GM12878 (cell line): ENCODE measurements around the gene MSANTD2. TPM values are rescaled to one million over a fixed set of nuclear protein-coding genes. Genes with fewer than 3 reads are reported as not detected.
"Not testable (repeated sequence)": the region's sequence is repeated elsewhere in the genome, so short reads cannot be mapped to it uniquely, and the experiment has no call there.

Experiments
- ATAC-seq: fragments of 200-7000 bp; cut with Tn5 transposase; 3 replicates; pipeline ENCODE4 v1.9.1; 2020; ENCODE audit warnings: mild to moderate bottlenecking, moderate library complexity
- BruUV-seq: library from RNA; stranded (reverse); fragments of 400-500 nt; replicated peaks from 2 replicates; lab custom pipeline; 2021; lab: Mats Ljungman, UMichigan
- CTCF ChIA-PET: fragments of 300-600 bp; sonication (Branson Sonifier 250); formaldehyde crosslinking; extraction: SDS; loops from one replicate; lab custom pipeline; 2021; ENCODE audit warnings: inconsistent platforms; lab: Yijun Ruan, JAX
- POLR2A ChIA-PET: fragments of 350-600 bp; formaldehyde crosslinking; extraction: SDS; loops from one replicate; lab custom pipeline; 2021; ENCODE audit warnings: inconsistent platforms; lab: Charles Lee
- RAD21 ChIA-PET: fragments of 300-600 bp; sonication (Branson Sonifier 250); formaldehyde crosslinking; loops from one replicate; lab custom pipeline; 2023; ENCODE audit warnings: antibody characterized with exemption; ENCODE audit not compliant: unreplicated experiment; lab: Charles Lee
- SMC1A ChIA-PET: fragments of 300-600 bp; sonication (Branson Sonifier 250); formaldehyde crosslinking; loops from one replicate; lab custom pipeline; 2023; ENCODE audit not compliant: unreplicated experiment, uncharacterized antibody; lab: Charles Lee
- DNase-seq: peaks from one replicate; pipeline ENCODE4 v3.0.0-alpha.2; 2011; ENCODE audit warnings: low read depth, low spot score
- FAIRE-seq: peaks from 3 replicates; lab custom pipeline; 2011; peaks lifted over from hg19 to GRCh38; lab: Jason Lieb, UNC
- H2AFZ ChIP-seq: 2 replicates; pipeline ENCODE4 v1.6.0; 2011; ENCODE audit warnings: low read depth, low read length, control low read depth; ENCODE audit not compliant: control insufficient read depth
- H3K27ac ChIP-seq: 2 replicates; pipeline ENCODE4 v1.5.1; 2011; ENCODE audit warnings: control low read depth; ENCODE audit not compliant: control insufficient read depth, insufficient read depth
- H3K27me3 ChIP-seq, 2 experiments: replicated peaks in 1 of 2; 2 replicates each; pipeline versions ENCODE4 v1.6.0 to v1.6.1; 2011; ENCODE audit warnings: low read length in 1 of 2; ENCODE audit not compliant: control insufficient read depth in 2 of 2, insufficient read depth in 2 of 2
- H3K36me3 ChIP-seq, 2 experiments: 2 replicates each; pipeline ENCODE4 v1.5.1; 2011; ENCODE audit warnings: low read length in 1 of 2; ENCODE audit not compliant: control insufficient read depth in 2 of 2, insufficient read depth in 2 of 2
- H3K4me1 ChIP-seq: 2 replicates; pipeline ENCODE4 v1.6.1; 2011; ENCODE audit warnings: mild to moderate bottlenecking, low read length, moderate library complexity, mixed read lengths; ENCODE audit not compliant: control insufficient read depth, insufficient read depth
- H3K4me2 ChIP-seq: 2 replicates; pipeline ENCODE4 v1.6.0; 2011; ENCODE audit warnings: control low read depth; ENCODE audit not compliant: control insufficient read depth, insufficient read depth
- H3K4me3 ChIP-seq: fragments of 200-600 bp; sonication (generic); 2 replicates; pipeline ENCODE4 v1.5.1; 2016
- H3K79me2 ChIP-seq: 2 replicates; pipeline ENCODE4 v1.6.0; 2011; ENCODE audit warnings: low read length; ENCODE audit not compliant: control insufficient read depth, insufficient read depth
- H3K9ac ChIP-seq: 2 replicates; pipeline ENCODE4 v1.8.0; 2011; ENCODE audit warnings: low read length, control low read depth, mixed read lengths; ENCODE audit not compliant: control insufficient read depth, insufficient read depth
- H3K9me3 ChIP-seq: replicated peaks from 3 replicates; pipeline ENCODE4 v1.5.1; 2011; ENCODE audit warnings: mild to moderate bottlenecking, low read length; ENCODE audit not compliant: control insufficient read depth, insufficient read depth
- H4K20me1 ChIP-seq: 2 replicates; pipeline ENCODE4 v1.6.0; 2011; ENCODE audit not compliant: control insufficient read depth, insufficient read depth
- CREM ChIP-seq: IDR thresholded peaks from 2 replicates; pipeline ENCODE4 v1.6.1; 2014; ENCODE audit warnings: antibody characterized with exemption, low read depth
- IRF4 ChIP-seq: IDR thresholded peaks from 2 replicates; pipeline ENCODE4 v1.6.1; 2011; ENCODE audit warnings: low read depth, low read length
- NFYB ChIP-seq: IDR thresholded peaks from 2 replicates; pipeline ENCODE4 v1.6.1; 2011; ENCODE audit warnings: low read depth, mild to moderate bottlenecking, low read length, improper control_type of control experiment, moderate library complexity; ENCODE audit not compliant: insufficient read depth
- NR2C2 ChIP-seq: IDR thresholded peaks from 2 replicates; pipeline ENCODE4 v1.6.1; 2011; ENCODE audit warnings: borderline replicate concordance, low read depth; ENCODE audit not compliant: control insufficient read depth, insufficient read length
- POLR2AphosphoS5 ChIP-seq: IDR thresholded peaks from 2 replicates; pipeline ENCODE4 v1.6.1; 2011; ENCODE audit warnings: mild to moderate bottlenecking, low read length, inconsistent platforms
- SMARCA5 ChIP-seq: fragments of 450-650 bp; IDR thresholded peaks from 2 replicates; pipeline ENCODE4 v1.6.1; 2017; ENCODE audit warnings: mild to moderate bottlenecking
- SREBF1 ChIP-seq: IDR thresholded peaks from 2 replicates; pipeline ENCODE4 v1.6.1; 2012; ENCODE audit warnings: mild to moderate bottlenecking, low read length
- TCF7 ChIP-seq: IDR thresholded peaks from 2 replicates; pipeline ENCODE4 v1.6.1; 2014; ENCODE audit warnings: antibody characterized with exemption, borderline replicate concordance
- WGBS: methylation state at CpG from one replicate; pipeline ENCODE4 v1.1.6; 2016; ENCODE audit warnings: low lambda C conversion rate; ENCODE audit not compliant: insufficient replicate concordance, insufficient coverage; ENCODE audit errors: missing lambda C conversion rate; 5-methylcytosine and 5-hydroxymethylcytosine counted together
- in situ Hi-C: fragments of 300-500 bp; cut with MboI; formaldehyde crosslinking; loops from 9 replicates; pipeline ENCODE4 v1.14.3; 2018; ENCODE audit warnings: mixed read lengths
- intact Hi-C: fragments of 100-400 bp; cut with micrococcal nuclease; formaldehyde crosslinking; loops from one replicate; pipeline ENCODE4 v1.14.2; 2022; ENCODE audit not compliant: unreplicated experiment
- polyA plus RNA-seq, 11 experiments: library from polyadenylated mRNA; depleted of rRNA in 4 of 11; unstranded in 6 of 11; stranded (reverse) in 5 of 11; fragments of >200 nt; fragmentation: Nextera tagmentation in 4 of 11; fragmentation: Illumina TruSeq in 1 of 11; extraction: Ambion mirVana in 4 of 11; extraction: Trizol in 1 of 11; gene quantifications; 1 replicate in 1 of 11; 2 replicates in 10 of 11; pipeline versions ENCODE4 v1.2.1 to v1.2.3, GENCODE V29; 2011 to 2016; ENCODE audit warnings: inconsistent platforms in 2 of 11, missing spikeins in 2 of 11, low read depth in 1 of 11
- total RNA-seq, 4 experiments: library from RNA; depleted of rRNA in 3 of 4; stranded (reverse); fragments of >200 nt in 3 of 4; fragmentation: Illumina TruSeq in 1 of 4; extraction: Trizol in 1 of 4; gene quantifications; 2 replicates each; pipeline versions ENCODE4 v1.2.1 to v1.2.3, GENCODE V29; 2013 to 2021
- TF ChIP-seq, protein P1 (sequence below): fragments of 450-650 bp; IDR thresholded peaks from 2 replicates; pipeline ENCODE4 v1.6.1; 2017; ENCODE audit warnings: borderline replicate concordance
- TF ChIP-seq, protein P2 (sequence below): fragments of 450-650 bp; formaldehyde crosslinking; IDR thresholded peaks from 2 replicates; pipeline ENCODE4 v1.4.0; 2020; ENCODE audit warnings: mild to moderate bottlenecking, moderate library complexity

MSANTD2 gene
- total and polyA plus RNA-seq, 10 of the 15 experiments (the other 5 are each of a cell fraction or from before 2014, with no cell fraction given), result 3.0 to 12.4 (median 8.0) TPM

DNA sequence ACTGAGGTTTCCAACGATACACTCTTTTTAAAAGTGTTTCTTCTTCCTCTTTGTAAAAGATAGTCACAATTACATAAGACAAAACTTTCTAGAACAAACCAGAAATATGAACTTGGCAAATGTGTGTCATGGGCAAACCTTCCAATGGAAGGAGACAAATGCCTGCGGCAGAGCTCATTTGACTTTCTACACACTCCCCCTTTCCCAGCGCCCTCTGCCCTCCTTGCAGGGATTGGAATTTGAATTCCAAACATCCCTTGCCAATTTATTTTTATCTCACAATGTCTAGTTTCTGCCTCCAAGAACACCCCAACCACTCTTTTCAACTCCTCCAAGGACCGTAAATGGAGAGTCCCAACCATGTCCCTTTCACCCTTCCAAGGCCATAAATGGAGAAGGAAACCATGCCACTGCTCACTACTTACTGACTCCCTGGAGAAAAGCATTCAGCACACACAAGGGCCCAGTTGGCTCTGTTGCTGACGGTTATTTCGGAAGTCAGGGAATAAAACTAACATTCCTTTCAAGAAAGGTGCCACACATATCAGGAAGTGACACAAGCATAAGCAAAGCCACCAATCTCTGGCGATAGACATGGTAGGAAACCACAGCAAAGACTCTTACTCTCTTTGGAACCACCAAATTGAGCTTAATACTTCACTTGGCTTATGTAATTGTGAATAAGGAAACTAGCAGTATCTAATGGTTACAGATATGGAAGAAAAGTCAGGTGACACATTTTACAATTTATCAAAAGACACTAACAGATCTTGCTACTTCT, 23.2 kb downstream of the MSANTD2 start (continued):
- TF ChIP-seq, protein P1, sequence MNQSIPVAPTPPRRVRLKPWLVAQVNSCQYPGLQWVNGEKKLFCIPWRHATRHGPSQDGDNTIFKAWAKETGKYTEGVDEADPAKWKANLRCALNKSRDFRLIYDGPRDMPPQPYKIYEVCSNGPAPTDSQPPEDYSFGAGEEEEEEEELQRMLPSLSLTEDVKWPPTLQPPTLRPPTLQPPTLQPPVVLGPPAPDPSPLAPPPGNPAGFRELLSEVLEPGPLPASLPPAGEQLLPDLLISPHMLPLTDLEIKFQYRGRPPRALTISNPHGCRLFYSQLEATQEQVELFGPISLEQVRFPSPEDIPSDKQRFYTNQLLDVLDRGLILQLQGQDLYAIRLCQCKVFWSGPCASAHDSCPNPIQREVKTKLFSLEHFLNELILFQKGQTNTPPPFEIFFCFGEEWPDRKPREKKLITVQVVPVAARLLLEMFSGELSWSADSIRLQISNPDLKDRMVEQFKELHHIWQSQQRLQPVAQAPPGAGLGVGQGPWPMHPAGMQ, result no peak
- no peak for TF ChIP-seq IRF4
- no peak for TF ChIP-seq NR2C2
- no peak for TF ChIP-seq POLR2AphosphoS5
- TF ChIP-seq SMARCA5, result no peak
- TF ChIP-seq SREBF1, result no peak
- no peak for TF ChIP-seq CREM
- TF ChIP-seq, protein P2, sequence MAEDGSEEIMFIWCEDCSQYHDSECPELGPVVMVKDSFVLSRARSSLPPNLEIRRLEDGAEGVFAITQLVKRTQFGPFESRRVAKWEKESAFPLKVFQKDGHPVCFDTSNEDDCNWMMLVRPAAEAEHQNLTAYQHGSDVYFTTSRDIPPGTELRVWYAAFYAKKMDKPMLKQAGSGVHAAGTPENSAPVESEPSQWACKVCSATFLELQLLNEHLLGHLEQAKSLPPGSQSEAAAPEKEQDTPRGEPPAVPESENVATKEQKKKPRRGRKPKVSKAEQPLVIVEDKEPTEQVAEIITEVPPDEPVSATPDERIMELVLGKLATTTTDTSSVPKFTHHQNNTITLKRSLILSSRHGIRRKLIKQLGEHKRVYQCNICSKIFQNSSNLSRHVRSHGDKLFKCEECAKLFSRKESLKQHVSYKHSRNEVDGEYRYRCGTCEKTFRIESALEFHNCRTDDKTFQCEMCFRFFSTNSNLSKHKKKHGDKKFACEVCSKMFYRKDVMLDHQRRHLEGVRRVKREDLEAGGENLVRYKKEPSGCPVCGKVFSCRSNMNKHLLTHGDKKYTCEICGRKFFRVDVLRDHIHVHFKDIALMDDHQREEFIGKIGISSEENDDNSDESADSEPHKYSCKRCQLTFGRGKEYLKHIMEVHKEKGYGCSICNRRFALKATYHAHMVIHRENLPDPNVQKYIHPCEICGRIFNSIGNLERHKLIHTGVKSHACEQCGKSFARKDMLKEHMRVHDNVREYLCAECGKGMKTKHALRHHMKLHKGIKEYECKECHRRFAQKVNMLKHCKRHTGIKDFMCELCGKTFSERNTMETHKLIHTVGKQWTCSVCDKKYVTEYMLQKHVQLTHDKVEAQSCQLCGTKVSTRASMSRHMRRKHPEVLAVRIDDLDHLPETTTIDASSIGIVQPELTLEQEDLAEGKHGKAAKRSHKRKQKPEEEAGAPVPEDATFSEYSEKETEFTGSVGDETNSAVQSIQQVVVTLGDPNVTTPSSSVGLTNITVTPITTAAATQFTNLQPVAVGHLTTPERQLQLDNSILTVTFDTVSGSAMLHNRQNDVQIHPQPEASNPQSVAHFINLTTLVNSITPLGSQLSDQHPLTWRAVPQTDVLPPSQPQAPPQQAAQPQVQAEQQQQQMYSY (CRISPR knock-in tag), result no peak
- TF ChIP-seq NFYB, result no peak
- no peak for TF ChIP-seq TCF7

DNA sequence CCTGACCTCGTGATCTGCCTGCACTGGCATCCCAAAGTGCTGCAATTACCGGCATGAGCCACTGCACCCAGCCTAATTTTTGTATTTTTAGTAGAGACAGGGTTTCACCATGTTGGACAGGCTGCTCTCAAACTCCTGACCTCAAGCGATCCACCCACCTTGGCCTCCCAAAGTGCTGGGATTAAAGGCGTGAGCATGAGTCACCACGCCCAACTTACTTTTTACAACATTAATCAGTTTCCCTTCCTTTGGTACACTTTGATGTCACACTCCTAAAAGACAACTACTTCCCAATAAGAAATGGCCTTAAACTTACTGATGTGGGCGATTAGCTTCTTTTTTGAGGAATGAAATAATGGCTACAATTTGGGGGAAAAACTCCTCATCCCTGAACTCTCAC, 29.2 kb downstream of the MSANTD2 start:
- CTCF ChIA-PET, result interaction anchor here (1.0 to 16.3 kb wide), 3 partner anchors 15 to 99 kb away, joined by 3 to 272 read pairs (median 190); partner anchors contain the start of genes MSANTD2, SIAE and SPA17
- RAD21 ChIA-PET, DNase-seq, H2AFZ ChIP-seq, H3K27ac ChIP-seq, BruUV-seq, H3K4me2 ChIP-seq, H3K9ac ChIP-seq, H4K20me1 ChIP-seq, H3K4me3 ChIP-seq, ATAC-seq, in situ Hi-C loops, FAIRE-seq, intact Hi-C loops, H3K36me3 ChIP-seq, H3K79me2 ChIP-seq, H3K9me3 ChIP-seq, H3K27me3 ChIP-seq, H3K4me1 ChIP-seq: not testable (repeated sequence)
- 100% methylated on average over 6 of the region's 6 CpGs for WGBS
- POLR2A ChIA-PET, result interaction anchor here (1.1 kb wide), 1 partner anchor 13 kb away, joined by 5 read pairs; no protein-coding TSS in a partner anchor
- SMC1A ChIA-PET, result interaction anchor here (1.3 kb wide), 1 partner anchor 14 kb away, joined by 3 read pairs; no protein-coding TSS in a partner anchor
